GM12875 (cell line): ENCODE data around the gene PTPRG.
A peak's percentile ranks its signal among the peaks of the same experiment; 100 is the strongest.

Source experiments
- H3K4me3 ChIP-seq: one replicate; pipeline ENCODE4 v1.5.1; 2011; ENCODE audit warnings: low read depth, low read length, control low read depth
- CTCF ChIP-seq: IDR thresholded peaks from 2 replicates; pipeline ENCODE4 v1.5.1; 2011; ENCODE audit warnings: low read depth, mild to moderate bottlenecking, control low read depth, inconsistent platforms, low read length, moderate library complexity, borderline replicate concordance; ENCODE audit not compliant: insufficient read depth

The PTPRG gene

GRCh38 chr3:61857297-61857696 lies 295.9 kb downstream of the PTPRG start:
- H3K4me3 ChIP-seq, result no peak overlapping the region
- no peak for TF ChIP-seq CTCF

- 0 out of 2 replicates have a peak, but pooled peaks have one; percentile 10 for TF ChIP-seq CTCF
- no peak overlapping the region for H3K4me3 ChIP-seq
Observed at GRCh38 chr3:61858054-61858453, 296.7 kb downstream of the PTPRG start.

GRCh38 chr3:61861410-61861809 lies 300.0 kb downstream of the PTPRG start:
- no peak overlapping the region for H3K4me3 ChIP-seq
- no peak for TF ChIP-seq CTCF

DNA sequence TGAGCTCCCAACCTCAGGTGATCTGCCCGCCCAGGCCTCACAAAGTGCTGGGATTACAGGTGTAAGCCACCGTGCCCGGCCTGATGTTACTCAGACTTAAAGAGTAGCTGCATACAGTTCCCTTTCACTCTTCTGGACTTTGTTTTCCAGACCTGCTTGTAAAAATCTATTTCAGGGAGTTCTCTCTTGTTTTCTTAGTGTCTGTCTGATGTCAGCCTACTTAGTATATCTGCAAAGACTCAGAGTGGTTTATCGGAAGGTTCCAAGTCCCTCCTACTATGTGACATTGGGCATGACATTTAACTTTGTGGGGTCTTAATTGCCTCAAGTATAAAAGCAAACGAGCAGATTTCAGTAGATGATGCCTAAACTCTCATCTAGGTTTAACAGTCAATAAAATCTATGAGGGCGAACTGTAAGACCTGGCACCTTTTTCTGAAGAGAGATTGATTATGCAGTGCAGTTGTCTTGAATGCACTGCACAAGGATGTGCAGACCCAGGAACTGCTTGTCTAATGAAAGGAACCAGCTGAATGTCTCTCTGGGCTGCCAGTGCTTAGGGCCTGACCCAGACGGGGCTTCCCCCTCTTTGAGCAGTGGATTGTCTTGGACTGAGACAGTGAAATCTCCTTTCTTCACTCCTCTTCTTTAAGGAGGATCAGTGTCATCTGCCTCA lies 301.4 kb downstream of the PTPRG start:
- no peak for TF ChIP-seq CTCF
- H3K4me3 ChIP-seq, result no peak overlapping the region

DNA sequence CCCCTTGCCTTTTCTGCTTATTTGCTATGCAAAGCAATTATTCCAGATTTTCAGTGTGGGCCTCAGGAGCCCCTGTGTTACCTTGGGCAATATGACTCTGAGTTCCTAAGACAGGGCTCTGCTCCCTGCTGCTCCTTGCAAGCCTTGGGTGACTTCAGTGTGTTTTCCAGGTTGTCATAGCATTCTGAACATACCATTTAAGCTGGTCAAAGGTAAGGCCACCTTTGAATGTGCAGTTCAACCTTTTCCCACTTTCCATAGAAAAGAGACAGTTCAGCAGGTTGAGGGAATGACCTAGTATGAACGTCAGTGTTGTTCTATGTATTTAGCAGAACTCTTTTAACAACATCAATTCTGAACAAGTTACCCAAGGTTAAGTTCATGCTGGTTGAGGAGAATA lies 302.2 kb downstream of the PTPRG start:
- no peak overlapping the region for H3K4me3 ChIP-seq
- TF ChIP-seq CTCF, result no peak

DNA sequence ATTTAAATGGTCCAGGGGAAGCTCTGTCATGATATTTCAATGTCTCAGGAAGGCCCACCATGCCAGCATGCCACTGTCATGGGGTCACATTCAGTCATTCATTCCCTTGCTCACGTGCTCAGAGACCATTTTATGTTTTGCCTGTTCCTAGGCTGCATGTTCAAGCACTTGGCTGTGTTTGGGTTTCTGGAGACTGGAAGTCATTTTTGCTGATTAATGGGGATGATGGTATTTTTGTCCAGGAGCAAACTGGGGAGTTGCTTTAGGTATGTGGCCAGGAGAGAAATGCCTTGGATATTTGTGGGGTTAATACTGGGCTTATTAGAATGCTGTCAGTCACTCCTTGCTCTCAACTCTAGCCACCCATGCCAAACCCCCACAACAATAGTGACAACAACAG lies 303.5 kb downstream of the PTPRG start:
- TF ChIP-seq CTCF, result no peak
- no peak overlapping the region for H3K4me3 ChIP-seq

DNA sequence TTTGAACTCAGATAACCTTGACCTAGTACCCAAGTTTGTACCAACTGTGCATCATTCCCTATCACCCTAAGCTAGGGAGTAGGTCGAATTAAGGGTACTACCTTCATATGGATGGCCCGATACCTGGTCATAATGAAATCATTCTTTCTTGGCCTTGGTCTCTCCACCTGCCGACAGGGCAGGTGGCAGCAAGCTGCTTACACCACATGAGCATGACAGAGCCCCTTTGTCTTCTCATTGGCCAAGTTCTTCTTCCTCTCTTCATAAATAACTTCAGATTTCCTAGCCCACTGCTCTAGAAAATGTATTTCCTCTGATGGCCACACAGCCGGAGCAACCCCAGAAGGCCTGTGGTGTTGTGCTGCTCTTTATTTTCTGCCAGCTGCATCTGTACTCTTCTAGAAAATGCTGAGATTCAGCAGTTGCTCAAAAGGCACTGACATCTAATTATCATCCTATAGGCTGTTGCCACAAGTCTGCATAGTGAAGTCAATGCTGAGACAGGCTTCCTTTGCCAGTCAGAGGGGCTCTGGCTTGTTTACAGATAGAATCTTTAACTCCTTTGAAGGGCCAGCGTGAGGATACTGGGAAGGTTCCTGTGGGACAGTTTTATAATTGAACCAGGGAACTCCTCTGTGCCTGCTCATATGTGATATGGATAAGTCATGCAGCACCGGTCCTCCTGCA lies 304.2 kb downstream of the PTPRG start:
- H3K4me3 ChIP-seq, result no peak overlapping the region
- TF ChIP-seq CTCF, result no peak
